ENCODE results near the gene TEX48. TPM values are rescaled to one million over a fixed set of nuclear protein-coding genes. Genes with fewer than 3 reads are reported as not detected.

The TEX48 gene
- polyA plus RNA-seq, 2 of the 4 experiments (the other 2 are of a cell fraction): not detected

DNA sequence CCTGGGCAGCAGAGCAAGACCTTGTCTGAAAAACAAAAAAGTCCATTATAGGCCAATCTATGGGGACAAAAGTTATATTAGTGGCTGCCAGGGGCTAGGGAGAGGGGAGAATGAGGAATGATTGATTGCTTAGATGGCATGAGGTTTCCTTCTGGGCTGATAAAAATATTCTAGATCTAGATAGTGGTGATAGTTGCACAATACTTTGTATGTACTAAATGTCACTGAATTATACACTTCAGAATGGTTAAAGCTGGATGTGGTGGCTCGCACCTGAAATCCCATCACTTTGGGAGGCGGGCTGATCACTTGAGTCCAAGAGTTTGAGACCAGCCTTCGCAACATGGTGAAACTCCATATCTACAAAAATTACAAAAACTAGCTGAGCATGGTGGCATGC lies 42.8 kb upstream of the TEX48 start:
- 87% methylated on average over 3 of the region's 3 CpGs for WGBS (ENCODE audit: missing lambda C conversion rate)

DNA sequence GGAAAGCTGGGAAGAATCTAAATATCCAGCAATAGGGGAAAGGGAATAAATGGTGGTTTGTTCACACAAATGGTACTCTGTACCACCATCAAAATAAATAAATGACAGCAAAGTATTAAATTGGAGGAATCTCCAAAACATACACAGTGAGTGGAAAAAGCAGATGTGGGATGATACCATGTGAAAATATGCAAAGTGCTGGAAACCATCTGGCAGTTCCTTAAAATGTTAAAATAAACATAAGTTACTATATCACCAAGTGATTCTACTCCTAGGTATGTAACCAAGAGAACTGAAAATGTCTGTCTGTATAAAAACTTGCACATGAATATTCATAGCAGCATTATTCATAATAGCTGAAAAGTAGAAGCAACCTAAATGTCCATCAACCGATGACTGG lies 41.9 kb upstream of the TEX48 start:
- TF ChIP-seq CEBPB (IDR thresholded peaks at IDR 0.05) (no peak), HEYL (CRISPR knock-in tag; IDR thresholded peaks at IDR 0.05) (no peak), EHMT2 (IDR thresholded peaks at IDR 0.05; ENCODE audit: low read depth) (no peak), FOSL2 (IDR thresholded peaks at IDR 0.05) (no peak), FOSL2 (CRISPR knock-in tag; IDR thresholded peaks at IDR 0.05) (no peak), GATA3 (IDR thresholded peaks at IDR 0.05; ENCODE audit: borderline replicate concordance) (no peak), POLR2A (IDR thresholded peaks at IDR 0.05; ENCODE audit: low read length) (no peak), NPAS2 (CRISPR knock-in tag; IDR thresholded peaks at IDR 0.05; ENCODE audit: borderline replicate concordance) (no peak), RNF2 (IDR thresholded peaks at IDR 0.05; ENCODE audit: borderline replicate concordance, low read depth) (no peak), RFX5 (IDR thresholded peaks at IDR 0.05) (no peak), E2F6 (IDR thresholded peaks at IDR 0.05; ENCODE audit: borderline replicate concordance, low read depth) (no peak), SREBF2 (IDR thresholded peaks at IDR 0.05) (no peak)
- TF ChIP-seq, protein P1, sequence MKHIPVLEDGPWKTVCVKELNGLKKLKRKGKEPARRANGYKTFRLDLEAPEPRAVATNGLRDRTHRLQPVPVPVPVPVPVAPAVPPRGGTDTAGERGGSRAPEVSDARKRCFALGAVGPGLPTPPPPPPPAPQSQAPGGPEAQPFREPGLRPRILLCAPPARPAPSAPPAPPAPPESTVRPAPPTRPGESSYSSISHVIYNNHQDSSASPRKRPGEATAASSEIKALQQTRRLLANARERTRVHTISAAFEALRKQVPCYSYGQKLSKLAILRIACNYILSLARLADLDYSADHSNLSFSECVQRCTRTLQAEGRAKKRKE (CRISPR knock-in tag; IDR thresholded peaks at IDR 0.05; ENCODE audit: low read depth): no peak
- FAIRE-seq: no peak
- POLR2A ChIA-PET: no interaction called here
- Histone ChIP-seq H3K27ac (no peak overlapping the region), H3K4me3 (no peak overlapping the region), H3K4me1 (peaks cover 17% of the 10 kb centered on the region), H3K9me3 (no peaks in the 10 kb centered on the region), H3K4me2 (no peak overlapping the region)
- CTCF ChIA-PET: interaction anchor here (1.1 to 2.1 kb wide), 6 partner anchors 14 to 92 kb away, joined by 3 to 11 read pairs (median 4); partner anchors contain the start of gene TEX48
- DNase-seq (ENCODE audit: low read depth in 1 of 2, low spot score in 1 of 2): no peak
- WGBS (ENCODE audit: missing lambda C conversion rate): 97% methylated on average over 1 of the region's 1 CpG
- no peak for ATAC-seq

More for the DNA sequence above, 42.8 kb upstream of the TEX48 start:
- no peaks in the 10 kb centered on the region for H3K9me3 ChIP-seq
- DNase-seq (ENCODE audit: low read depth in 1 of 2, low spot score in 1 of 2) (no peak), FAIRE-seq (no peak), ATAC-seq (no peak)
- peaks cover 17% of the 10 kb centered on the region for H3K4me1 ChIP-seq
- TF ChIP-seq MYC (IDR thresholded peaks at IDR 0.05; ENCODE audit: borderline replicate concordance, low read length) (no peak), CEBPB (IDR thresholded peaks at IDR 0.05) (no peak), RNF2 (IDR thresholded peaks at IDR 0.05; ENCODE audit: borderline replicate concordance, low read depth) (no peak), HOXB13 (CRISPR knock-in tag; IDR thresholded peaks at IDR 0.05; ENCODE audit: low read depth) (no peak), TP53 (CRISPR knock-in tag; IDR thresholded peaks at IDR 0.05) (no peak), HOXB5 (CRISPR knock-in tag; IDR thresholded peaks at IDR 0.05) (no peak)
- no peak overlapping the region for H3K4me2 ChIP-seq
- ChIA-PET POLR2A (no interaction called here), CTCF (interaction anchor here (0.9 to 2.1 kb wide), 7 partner anchors 13 to 182 kb away, joined by 3 to 11 read pairs (median 4); partner anchors contain the start of gene TEX48)
- no peak overlapping the region for H3K4me3 ChIP-seq
- no peak overlapping the region for H3K27ac ChIP-seq

DNA sequence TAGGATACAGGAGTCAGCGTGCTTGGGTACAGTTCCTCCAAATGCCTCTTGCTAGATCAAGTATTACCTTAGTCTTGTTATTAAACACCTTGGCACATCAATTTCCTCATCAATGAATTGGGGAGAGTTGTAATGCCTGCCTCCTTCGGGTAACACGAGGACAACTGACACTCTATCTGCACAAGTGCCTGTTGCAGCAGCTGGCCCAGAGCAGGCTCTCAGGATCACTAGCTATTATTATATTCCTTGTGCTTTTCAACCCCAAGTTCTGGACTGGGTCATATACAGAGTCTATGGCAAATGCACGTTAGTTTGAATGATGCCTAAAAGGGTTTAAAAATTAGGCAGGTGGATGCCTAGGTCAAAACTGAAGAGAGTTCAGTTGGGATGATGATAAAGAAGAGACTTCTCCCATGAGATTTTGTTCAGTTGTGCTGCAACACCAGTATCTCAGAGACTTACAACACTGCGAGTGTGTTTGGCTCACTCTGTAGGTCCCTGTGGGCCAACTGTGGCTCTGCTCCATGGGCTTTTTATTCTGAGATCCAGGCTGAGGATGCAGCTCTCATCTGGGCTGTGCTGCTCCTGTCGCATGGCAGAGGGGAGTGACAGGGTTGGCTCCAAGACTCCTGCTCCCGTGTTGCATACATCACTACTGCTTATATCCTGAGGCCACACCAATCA lies 41.1 kb upstream of the TEX48 start:
- DNase-seq (ENCODE audit: low read depth in 1 of 2, low spot score in 1 of 2) (no peak), ATAC-seq (peak in 1 of 2 experiments; percentile 21; a peak in 2 of 6 replicates), FAIRE-seq (no peak)
- no peak overlapping the region for H3K27ac ChIP-seq
- H3K4me2 ChIP-seq: no peak overlapping the region
- H3K4me1 ChIP-seq: peaks cover 17% of the 10 kb centered on the region
- POLR2A ChIA-PET: no interaction called here
- TF ChIP-seq ZFP36 (IDR thresholded peaks at IDR 0.05; ENCODE audit: borderline replicate concordance, partially characterized antibody) (no peak), HOXA7 (CRISPR knock-in tag; IDR thresholded peaks at IDR 0.05) (no peak), E2F6 (IDR thresholded peaks at IDR 0.05; ENCODE audit: borderline replicate concordance, low read depth) (no peak)
- 79% methylated on average over 7 of the region's 7 CpGs for WGBS (ENCODE audit: missing lambda C conversion rate)
- CTCF ChIA-PET: interaction anchor here (0.9 to 3.3 kb wide), 6 partner anchors 15 to 188 kb away, joined by 3 to 14 read pairs (median 5); partner anchors contain the start of gene TEX48
- no peak overlapping the region for H3K4me3 ChIP-seq
- no peaks in the 10 kb centered on the region for H3K9me3 ChIP-seq

All from A549 (cell line).